Uterus (tissue), 2 donors: ENCODE results near the gene TMEM131.

Experiments
- CTCF ChIP-seq, 4 experiments: fragments of 200-600 bp in 2 of 4; fragments of 450-650 bp in 2 of 4; sonication (generic) in 2 of 4; IDR thresholded peaks; one replicate each; pipeline ENCODE4 v1.5.1; 2016 to 2019; ENCODE audit warnings: antibody characterized with exemption in 4 of 4, mild to moderate bottlenecking in 2 of 4, moderate library complexity in 1 of 4
- POLR2A ChIP-seq, 2 donors: fragments of 450-650 bp; IDR thresholded peaks; one replicate each; pipeline ENCODE4 v1.6.1; 2016; ENCODE audit warnings: antibody characterized with exemption in 2 of 2, mild to moderate bottlenecking in 1 of 2, moderate library complexity in 1 of 2

GRCh38 chr2:97963079-97963406 lies 32.7 kb downstream of the TMEM131 start:
- TF ChIP-seq CTCF (IDR thresholded peaks at IDR 0.05): no peak
- no peak for TF ChIP-seq POLR2A (IDR thresholded peaks at IDR 0.05)
